Amygdala (tissue), 56 donors: Measurements from ENCODE around the gene KCNA1.

Source experiments
- DNase-seq, 56 donors: peaks; one replicate each; lab custom pipeline; 2025; lab: John Stamatoyannopoulos, UW

Gene KCNA1

DNA sequence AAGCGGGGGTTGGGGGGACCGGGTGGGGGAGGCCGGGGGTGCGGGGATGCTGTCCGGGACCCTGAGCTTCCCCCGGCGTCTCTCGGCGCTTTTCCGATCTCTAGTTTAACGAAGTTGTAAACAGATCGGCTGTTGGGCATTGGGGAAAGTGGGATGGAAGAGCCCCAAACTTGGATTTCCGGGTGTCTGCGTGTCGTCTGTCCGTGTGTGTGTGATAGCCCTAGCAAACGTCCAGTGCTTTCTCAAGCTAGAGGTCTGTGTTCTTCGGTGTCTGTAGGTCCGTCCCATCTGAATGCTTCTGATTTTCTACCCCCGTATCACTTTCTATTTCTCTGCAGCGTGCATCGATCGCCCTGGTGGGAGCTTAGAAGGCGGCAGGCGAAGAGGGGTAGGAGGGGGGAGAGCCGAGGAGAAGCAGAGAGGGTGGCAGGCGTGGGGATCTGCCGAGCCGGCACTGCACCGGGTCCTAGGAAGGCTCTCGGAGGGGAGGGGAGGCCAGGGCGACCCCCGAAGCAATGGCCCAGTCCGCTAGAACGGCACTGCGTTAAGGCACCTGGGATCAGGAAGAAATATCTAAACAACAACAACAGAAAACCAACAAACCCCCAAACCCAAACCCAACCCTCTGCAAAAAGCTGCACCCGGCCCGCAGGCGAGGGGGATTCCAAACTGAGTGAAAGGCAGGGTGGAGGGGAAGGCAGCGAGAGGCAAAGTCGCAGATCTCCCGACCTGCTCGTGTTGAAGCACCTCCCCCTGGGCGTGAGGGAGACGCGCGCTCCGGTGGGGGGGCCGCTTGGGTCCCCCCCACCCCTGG is 1.0 kb downstream of the KCNA1 start:
- peak in 3 of 56 donors; percentile 2 to 7 (median 4) for DNase-seq

DNA sequence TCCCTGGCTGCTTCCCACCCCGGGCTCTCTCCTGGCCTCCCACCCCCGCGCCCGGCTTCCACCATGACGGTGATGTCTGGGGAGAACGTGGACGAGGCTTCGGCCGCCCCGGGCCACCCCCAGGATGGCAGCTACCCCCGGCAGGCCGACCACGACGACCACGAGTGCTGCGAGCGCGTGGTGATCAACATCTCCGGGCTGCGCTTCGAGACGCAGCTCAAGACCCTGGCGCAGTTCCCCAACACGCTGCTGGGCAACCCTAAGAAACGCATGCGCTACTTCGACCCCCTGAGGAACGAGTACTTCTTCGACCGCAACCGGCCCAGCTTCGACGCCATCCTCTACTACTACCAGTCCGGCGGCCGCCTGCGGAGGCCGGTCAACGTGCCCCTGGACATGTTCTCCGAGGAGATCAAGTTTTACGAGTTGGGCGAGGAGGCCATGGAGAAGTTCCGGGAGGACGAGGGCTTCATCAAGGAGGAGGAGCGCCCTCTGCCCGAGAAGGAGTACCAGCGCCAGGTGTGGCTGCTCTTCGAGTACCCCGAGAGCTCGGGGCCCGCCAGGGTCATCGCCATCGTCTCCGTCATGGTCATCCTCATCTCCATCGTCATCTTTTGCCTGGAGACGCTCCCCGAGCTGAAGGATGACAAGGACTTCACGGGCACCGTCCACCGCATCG is 1.8 kb downstream of the KCNA1 start:
- DNase-seq = peak in 2 of 56 donors; percentile 4 to 7

GRCh38 chr12:4914720-4915119 is 5.0 kb downstream of the KCNA1 start:
- no peak for DNase-seq

DNA sequence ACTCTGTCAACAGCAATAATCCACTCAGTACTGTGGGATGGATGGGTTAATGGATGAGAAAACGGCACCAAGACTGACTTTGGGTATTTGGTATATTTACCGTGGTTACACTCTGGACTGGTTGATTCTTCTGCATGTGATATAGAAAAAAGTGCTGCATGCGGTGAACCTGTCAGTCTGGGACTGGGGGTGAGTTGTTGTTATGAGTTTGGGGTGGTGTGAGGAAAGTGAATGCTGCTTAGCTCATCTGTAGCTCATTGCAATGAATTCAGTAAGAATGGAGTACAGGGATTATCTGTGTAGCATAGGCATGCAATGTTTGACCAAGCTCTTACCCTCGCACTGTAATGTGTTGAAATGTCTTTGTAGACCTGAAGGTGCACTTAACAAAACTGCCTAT is 6.0 kb downstream of the KCNA1 start:
- DNase-seq = no peak

- no peak for DNase-seq
Measured at GRCh38 chr12:4918950-4919660, 9.4 kb downstream of the KCNA1 start.

GRCh38 chr12:4932576-4932975 is 22.9 kb downstream of the KCNA1 start:
- no peak for DNase-seq

DNA sequence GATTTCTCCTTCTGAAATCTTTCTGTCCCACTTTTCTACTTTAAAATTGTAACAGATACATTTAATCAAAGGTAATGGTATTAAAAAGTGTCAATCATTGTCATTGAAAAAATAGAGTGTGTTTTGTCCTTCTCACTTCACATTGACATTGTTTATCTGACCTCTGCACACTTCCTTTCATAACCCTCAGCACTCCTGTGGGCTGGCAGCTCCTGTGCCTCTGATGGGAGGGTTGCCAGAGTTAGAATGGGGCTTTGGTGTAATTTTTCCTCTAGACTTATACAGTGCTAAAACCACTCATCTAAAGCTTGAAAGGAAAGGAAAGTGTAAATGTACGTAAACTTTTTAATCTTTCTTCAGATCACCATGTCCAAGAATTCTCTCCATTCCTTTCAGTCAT is 23.7 kb downstream of the KCNA1 start:
- DNase-seq = no peak

DNA sequence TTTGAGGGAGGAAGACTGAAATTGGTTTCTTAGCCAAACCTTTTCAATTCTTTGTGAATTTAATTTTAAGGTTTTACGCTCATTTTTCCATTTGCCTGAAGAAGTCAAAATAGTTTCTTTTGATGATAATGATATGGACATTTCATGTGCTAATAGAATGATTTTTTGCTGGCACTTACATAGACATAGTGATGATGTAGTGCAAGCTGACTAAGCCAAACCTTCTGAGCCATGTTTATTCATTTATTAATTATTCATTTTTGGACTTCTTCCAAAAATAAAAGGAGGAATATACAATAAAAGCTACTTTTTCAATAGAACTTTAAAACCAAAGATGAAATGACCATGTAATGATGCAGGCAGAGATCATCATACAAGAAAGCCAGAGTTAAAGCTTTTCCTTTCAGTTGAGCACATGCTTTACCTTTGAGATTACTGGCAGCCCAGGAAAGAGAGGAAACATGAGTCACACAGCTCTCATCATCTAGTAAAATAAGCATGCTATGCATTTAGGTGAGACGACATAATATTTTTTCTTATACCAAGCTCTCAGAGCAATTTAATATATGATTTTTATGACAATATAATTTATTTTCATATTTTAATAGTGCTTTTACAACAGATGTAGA is 24.8 kb downstream of the KCNA1 start:
- no peak for DNase-seq

DNA sequence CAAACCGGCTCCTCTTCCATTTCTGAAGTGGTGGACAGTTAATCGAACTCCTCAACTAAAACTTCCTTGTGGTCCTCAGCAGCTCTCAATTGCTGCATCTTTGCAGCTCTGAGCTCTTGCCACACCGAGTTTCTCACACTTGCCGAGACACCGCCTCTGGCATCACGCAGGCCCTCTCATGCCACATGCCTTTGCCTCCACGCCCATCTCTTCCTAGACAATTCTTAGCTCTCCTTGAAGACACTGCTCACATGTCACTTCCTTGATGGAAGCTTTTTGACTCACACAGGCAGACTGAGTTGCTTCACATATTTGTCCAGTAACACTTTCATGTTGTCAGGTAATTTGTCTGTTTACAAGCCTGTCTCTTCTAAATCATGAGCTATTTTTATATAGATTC is 29.2 kb downstream of the KCNA1 start:
- DNase-seq = peak in 1 of 56 donors; percentile 9

DNA sequence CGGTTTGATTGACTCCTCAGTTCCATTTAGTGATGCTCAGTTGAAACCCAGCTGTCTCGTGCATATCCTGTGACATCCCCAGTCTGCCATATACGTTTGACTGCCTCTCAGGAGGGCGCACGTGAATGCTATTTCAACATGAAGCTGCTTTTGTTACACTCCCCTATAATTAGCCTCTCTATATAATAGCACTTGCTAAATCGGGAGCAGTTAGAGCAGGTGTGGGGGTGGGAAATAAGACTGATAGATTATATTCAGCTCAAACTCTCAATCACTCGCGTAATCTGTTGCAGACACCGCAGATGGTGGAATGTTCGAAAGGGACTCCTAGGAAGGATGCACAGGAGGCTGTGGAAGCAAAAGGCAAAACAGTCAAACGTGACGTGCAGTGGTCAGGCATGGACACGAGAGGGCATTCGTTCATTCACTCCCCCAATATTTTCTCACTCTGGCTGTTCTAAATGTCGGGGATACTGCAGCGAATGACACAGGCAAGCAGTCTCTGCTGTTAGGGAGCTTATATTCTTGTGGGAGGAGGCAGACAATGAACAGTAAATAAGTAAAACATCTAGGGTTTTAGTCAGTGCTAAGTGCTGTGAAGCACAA is 29.8 kb downstream of the KCNA1 start:
- peak in 1 of 56 donors; percentile 8 for DNase-seq

DNA sequence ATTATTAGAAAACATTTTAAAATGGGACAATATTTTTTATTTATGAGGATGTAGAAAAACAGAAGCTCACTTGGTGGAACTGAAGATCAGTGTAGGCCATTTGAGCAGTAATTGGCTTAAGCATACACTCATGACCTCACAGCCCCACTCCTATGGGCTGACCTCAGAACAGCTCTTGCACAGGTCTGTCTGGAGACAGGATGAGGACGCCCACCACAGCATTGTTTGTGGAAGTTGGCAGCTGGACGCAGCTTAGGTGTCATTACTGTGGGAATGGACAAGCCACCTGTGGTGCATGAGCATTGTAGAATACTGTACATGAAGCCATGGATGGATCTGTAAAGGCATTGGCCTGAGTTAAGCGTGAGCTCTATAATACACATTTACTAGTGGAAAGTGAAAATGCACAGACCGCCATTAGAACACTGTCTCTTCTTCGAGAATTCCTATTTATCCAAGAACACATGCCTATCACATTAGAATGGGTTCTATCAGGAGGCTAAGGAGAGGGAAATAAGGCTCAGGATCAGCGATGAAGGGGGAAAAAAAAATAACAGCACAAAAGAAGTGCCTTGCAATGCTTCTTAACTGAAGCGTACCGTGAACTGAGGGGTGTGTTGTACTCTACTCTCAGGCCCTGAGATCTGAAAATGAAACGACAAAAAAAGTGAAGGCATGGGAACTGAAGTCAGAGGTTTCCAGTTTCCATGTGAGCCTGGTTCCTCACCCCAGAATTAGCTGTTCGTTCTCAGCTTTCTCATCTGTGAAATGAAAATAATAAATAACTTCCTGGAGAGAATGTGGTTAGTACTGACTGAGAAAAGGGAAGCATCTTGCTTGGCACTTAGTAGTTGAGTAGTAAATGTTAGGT is 33.6 kb downstream of the KCNA1 start:
- no peak for DNase-seq

DNA sequence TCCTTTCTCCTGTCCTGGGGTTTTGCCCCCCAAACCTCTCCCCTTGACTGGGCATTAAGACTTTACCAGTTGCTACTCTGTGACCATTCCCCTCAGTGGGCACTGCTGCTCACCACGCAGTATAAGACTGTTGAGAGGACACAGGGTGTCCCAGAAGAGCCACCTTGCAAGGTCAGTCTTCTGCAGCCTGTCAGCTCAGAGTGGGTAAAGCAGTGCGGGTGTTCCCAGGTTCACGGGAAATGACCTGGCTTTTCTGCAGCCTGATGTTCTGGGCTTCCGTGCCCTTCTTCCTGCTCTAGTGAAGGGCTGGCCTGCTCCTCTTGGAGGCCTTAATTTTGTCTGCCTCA is 34.2 kb downstream of the KCNA1 start:
- no peak for DNase-seq

GRCh38 chr12:4947253-4947652 is 37.5 kb downstream of the KCNA1 start:
- no peak for DNase-seq

- no peak for DNase-seq
Measured at GRCh38 chr12:4951083-4951482, 41.4 kb downstream of the KCNA1 start.

DNA sequence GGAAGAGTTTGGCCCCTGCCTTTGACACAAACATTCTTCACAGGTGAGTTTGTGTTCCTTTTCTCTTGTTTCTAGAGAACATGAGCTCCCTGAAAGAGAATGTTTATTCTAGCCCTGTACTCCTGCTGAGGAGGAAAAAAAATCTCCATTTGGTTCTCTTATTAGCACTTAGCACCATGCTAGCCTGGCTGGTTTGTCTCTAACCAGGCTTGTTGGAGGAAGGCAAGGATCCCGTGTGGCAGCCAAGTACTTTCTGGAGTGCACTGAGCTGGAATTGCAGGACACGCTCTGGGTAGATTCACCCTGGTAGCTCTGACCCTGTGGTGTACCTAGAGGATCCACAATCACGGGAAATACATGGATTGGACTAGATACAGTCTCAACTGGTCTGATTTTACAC is 41.9 kb downstream of the KCNA1 start:
- DNase-seq = no peak

DNA sequence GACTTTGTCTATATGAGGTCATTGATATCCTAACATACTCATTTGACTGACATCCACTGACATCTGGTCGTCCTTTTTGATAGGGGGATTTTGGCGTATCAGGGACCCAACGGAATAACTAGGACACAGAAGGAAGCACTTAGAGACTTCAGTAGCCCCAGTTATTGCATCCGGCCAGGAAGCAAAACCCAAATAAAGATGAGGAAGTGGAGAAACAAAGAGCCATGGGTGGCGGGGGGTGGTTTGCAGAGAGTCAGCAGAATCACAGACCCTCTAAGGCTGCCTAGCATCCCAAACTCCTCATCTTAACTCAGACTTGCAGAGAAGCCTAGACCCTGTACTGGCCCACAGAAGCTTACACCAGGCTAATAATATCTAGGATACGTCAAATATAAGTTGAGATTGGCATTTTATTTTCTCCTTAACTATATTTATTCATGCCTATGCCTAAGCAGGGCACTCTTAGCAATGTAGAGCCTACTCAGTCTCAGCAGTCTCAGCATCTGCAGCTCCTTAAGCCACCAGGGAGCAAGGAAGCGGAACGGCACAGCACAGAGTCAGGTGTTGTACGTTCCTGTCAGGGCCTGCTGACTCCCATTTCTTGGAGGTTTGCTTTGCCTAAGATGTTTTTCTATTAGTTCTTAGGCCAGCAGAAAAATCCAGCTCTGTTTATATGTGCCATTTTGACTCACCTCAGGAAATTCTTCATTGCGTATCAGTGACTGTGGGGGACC is 45.1 kb downstream of the KCNA1 start:
- no peak for DNase-seq

DNA sequence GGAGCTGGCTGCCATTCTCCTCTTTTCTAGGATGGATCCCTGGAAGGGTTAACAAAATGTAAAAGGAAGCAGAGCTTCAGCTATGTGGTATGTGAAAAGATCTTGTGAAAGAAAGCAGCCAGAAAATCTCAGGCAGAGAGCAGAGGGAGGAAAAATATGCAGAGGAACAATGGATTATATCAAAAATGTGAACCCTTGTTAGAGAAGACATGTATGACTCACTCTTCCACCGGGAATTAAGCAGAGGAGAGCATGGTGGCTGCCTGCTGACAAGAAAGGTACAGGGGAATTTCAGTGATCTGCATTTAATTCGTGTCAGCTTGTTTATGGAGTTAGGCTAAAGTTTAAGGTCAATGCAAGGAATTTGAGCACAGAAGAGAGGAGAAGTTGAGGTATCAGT is 46.3 kb downstream of the KCNA1 start:
- no peak for DNase-seq

DNA sequence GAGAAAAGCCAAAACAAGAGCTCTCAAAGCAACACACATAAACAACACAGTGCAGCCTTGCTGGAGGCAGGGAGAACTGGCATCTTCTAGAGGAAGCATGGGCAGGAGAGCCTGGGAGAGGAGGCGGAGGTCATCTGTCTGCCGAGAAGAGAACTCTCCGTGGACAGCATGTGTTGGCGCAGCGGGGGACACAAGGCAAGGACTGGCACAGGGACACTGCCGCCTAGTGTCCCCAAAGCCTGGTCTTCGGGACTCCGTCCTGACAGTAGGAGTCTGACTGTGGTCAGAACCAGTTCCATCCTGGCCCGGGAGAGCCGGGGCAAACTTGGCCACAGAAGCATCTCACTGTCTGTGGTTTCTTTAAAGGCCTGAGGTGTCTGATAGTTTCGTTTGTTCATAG is 47.3 kb downstream of the KCNA1 start:
- no peak for DNase-seq

DNA sequence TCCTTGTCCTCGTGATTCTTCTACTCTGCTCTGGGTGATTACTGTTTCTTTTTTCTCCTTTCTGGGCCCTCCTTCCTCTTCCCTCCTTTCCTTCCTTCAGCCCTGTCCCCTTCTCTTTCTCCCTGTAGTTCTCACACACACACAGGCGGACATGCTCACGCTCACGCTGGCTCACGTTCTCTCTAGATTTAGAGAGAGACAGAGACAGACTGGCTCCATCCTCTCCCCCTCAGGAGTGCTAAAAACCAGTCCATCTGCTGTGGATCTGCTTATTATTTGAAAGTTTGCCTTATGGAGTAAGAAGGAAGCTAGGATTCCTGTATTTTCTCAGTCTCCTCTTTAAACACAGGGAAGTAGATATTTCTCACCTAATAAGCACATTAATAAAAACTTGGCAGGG is 48.1 kb downstream of the KCNA1 start:
- peak in 2 of 56 donors; percentile 19 to 27 for DNase-seq
